Heart left ventricle (tissue), 13 donors: ENCODE results near the gene GFI1B.

Experiments used
- POLR2A ChIP-seq, 2 donors: fragments of 450-650 bp; IDR thresholded peaks; one replicate each; pipeline ENCODE4 v1.6.1; 2017; ENCODE audit warnings: antibody characterized with exemption in 2 of 2, mild to moderate bottlenecking in 2 of 2, moderate library complexity in 2 of 2
- TF ChIP-seq, protein P1 (sequence below), 12 donors: fragments of 200-600 bp; sonication (generic) in 4 of 12; IDR thresholded peaks; one replicate each; pipeline versions ENCODE4 v1.5.0 to v1.8.0; 2018 to 2022; ENCODE audit warnings: antibody characterized with exemption in 12 of 12, mild to moderate bottlenecking in 5 of 12
- donor health status: ischemic (EF 13 %, LVEDD 7.1; RV severe dilation, severe dysfunction).
- donor health status: DM: no; HTN: yes; CAD: no.
- donor health status: DM: no; HTN: no; CAD: no.
- donor health status: ischemic (EF 25% LVEDD 6.9; RV normal size, moderate dysfunction).
- donor health status: ischemic (EF 25% LVEDD 5.7; RV mildly dilated, moderate dysfunction).
- donor health status: ischemic (EF 35%, LVEDD 5.7; RV mildly dilated, moderate dysfunction).
- donor health status: nonischemic (EF 11% LVEDD 7.7; RV severe dilation, severe dysfunction).
- donor health status: DM: yes; HTN: yes; CAD: no.
- donor health status: PGD.
- donor health status: ischemic (EF 29% LVEDD 5.4; RV normal size, mild dysfunction).
- donor health status: nonischemic (EF 23%, LVEDD 6.1; RV moderate dilation, normal function).

DNA sequence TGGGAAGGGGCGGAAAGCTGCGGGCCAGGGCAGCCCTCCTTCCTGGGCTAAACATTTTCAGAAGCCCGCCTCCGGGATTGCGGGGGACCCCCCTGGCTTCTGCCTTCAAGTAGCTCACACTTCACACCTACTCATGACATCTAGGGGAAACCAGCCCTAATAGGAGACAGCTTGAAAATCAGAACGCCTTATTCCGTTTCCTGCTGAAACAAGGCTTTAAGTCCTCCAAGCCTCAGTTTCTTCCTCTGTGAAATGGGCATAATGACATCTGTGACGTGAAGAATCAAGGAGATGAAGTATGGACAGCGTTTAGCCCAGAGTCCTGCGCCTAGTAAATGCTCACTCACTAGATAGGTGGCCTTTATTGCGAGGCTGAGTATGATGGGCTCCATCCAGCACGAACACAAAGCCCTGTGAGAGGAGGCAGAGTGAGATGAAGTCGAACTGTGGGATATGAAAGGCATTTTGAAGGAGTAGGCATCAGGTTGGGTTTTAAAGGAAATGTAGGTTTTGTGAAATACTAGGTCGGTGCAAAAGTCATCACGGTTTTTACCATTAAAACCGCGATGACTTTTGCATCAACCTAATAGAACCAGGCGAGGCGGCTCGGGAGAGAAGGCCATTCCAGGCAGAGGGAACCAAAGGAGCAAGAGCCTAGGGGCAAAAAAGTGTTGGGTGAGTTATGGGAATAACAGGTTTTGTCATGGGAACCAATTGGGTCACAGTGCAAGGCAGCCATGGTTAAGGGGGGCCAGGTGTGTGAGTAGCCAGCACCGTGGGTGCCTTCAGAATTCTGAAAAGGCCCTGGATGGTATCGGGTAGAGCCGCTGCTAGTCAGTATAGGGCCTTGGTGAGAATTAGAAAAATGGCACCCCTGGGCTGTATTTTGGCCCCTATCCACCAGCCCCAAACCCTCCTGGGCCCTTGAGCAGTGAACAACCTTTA, 33.0 kb upstream of the GFI1B start:
- TF ChIP-seq, protein P1, sequence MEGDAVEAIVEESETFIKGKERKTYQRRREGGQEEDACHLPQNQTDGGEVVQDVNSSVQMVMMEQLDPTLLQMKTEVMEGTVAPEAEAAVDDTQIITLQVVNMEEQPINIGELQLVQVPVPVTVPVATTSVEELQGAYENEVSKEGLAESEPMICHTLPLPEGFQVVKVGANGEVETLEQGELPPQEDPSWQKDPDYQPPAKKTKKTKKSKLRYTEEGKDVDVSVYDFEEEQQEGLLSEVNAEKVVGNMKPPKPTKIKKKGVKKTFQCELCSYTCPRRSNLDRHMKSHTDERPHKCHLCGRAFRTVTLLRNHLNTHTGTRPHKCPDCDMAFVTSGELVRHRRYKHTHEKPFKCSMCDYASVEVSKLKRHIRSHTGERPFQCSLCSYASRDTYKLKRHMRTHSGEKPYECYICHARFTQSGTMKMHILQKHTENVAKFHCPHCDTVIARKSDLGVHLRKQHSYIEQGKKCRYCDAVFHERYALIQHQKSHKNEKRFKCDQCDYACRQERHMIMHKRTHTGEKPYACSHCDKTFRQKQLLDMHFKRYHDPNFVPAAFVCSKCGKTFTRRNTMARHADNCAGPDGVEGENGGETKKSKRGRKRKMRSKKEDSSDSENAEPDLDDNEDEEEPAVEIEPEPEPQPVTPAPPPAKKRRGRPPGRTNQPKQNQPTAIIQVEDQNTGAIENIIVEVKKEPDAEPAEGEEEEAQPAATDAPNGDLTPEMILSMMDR (IDR thresholded peaks at IDR 0.05) = no peak
- no peak for TF ChIP-seq POLR2A (IDR thresholded peaks at IDR 0.05)
